Astrocyte of the spinal cord (primary cell): Measurements from ENCODE around the gene MED28.

ENCODE experiments used
- DNase-seq: peaks from one replicate; pipeline ENCODE4 v3.0.0; 2011; ENCODE audit warnings: low read depth, low spot score
- H3K4me3 ChIP-seq: 2 replicates; pipeline ENCODE4 v1.5.1; 2011; ENCODE audit warnings: low read depth, mild to moderate bottlenecking, low read length, moderate library complexity
- in situ Hi-C: cut with HindIII; loops from 2 replicates; pipeline ENCODE4 v1.10.0; 2017; ENCODE audit warnings: low sequenced_read_pairs
- TF ChIP-seq, protein P1 (sequence below): IDR thresholded peaks from 2 replicates; pipeline ENCODE4 v1.5.1; 2012; ENCODE audit warnings: low read depth, mild to moderate bottlenecking, low read length, inconsistent platforms

MED28 gene

DNA sequence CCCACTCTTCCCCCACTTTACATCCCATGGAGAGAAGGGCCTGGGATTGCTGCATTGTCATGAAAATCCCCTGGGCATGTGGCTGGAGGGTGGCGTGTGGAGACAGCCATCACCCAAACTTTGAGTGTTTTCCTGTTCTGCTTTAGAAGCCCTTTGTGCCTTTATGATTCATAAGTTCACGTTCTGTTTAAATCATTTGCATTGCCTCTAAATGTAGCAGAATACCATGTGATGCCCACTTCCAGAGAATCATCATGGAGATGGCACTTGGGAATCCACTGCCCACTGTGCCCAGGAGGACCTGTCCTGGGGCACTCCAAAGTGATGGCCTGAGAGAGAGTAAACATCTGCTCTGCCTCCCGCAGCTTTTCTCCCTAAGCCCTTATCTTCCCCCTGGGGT is 52.8 kb downstream of the MED28 start:
- in situ Hi-C loops = no loop called here
- TF ChIP-seq, protein P1, sequence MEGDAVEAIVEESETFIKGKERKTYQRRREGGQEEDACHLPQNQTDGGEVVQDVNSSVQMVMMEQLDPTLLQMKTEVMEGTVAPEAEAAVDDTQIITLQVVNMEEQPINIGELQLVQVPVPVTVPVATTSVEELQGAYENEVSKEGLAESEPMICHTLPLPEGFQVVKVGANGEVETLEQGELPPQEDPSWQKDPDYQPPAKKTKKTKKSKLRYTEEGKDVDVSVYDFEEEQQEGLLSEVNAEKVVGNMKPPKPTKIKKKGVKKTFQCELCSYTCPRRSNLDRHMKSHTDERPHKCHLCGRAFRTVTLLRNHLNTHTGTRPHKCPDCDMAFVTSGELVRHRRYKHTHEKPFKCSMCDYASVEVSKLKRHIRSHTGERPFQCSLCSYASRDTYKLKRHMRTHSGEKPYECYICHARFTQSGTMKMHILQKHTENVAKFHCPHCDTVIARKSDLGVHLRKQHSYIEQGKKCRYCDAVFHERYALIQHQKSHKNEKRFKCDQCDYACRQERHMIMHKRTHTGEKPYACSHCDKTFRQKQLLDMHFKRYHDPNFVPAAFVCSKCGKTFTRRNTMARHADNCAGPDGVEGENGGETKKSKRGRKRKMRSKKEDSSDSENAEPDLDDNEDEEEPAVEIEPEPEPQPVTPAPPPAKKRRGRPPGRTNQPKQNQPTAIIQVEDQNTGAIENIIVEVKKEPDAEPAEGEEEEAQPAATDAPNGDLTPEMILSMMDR = no peak
- DNase-seq = no peak
- H3K4me3 ChIP-seq = no peak overlapping the region

DNA sequence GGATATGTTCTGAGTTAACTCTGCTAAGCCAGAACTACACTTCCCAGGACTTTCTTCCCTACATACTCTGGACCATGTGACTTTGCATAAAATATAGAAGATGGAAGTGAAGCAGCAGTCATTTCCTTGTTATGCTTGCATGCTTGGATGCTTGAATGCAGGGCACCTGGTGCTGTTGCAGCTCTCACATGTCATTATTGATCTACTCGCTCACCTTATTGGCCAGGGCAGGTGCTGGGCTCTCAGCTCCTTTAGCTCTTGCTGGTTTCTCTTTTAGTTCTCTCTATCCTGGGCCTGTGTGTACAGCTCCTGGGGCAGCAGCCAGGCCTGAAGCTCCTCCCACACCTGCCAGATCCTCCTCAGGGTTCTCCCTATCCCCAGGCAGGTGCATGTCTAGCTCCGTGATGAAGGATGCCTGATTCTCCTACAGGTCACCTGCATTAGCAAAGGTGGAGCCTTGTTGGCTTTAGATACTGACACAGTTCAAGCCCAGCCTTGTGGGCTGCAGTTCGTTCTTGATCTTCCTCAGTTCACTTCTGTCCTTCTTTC is 53.3 kb downstream of the MED28 start:
- TF ChIP-seq, protein P1 = no peak
- no peak for DNase-seq
- in situ Hi-C loops = no loop called here
- H3K4me3 ChIP-seq = no peak overlapping the region

DNA sequence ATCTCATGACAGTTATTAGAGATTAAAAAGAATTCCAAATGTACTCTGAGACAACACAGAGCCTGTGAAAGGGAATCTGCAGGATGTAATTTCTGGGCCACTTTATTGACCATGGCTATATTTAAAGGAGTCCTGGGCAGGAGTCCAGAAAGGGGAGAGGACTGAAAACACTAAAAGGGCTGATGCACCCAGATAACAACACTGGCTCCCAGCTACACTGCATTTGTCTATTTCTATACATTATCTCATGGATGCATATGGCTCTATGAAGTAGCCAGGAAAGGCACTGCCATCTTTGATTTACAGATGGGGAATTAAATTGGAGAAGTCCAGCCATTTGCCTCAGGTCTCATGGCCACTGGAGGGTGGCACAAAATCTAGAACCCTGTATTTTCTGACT is 56.0 kb downstream of the MED28 start:
- DNase-seq = no peak
- in situ Hi-C loops = no loop called here
- TF ChIP-seq, protein P1 = no peak
- no peak overlapping the region for H3K4me3 ChIP-seq

DNA sequence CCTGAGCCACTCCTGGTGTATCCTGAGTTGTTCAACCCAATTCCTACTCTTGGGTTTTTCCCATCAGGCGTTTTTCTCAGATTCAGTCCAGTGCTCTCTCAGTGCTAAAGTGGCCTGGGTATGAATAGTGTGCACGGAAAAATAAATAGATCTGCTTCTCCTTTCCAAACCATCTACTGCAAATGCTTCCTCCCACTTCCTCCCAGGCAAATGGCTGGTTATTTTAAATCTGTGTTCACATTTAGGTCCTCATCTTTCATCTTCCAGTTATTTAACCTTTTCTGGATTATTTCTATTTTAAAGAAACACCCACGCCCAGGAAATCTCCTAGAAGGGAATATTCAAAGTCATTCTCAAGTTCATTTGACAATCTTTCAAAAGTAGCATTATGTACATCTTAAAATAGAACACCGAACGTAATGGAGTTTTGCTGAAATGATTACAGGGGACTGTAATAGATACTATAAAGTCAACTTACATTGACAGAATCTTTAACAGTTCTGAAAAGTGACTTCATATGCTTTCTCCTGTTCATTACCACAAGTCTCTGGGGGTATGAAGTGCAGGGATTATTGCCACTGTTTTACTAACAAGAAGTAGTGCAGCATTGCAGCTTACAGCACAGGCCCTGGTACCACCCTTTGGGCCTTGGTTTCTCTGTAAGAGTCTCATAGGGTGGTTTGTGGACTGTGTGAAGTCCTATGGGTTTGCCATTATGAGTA is 66.3 kb downstream of the MED28 start:
- DNase-seq = no peak
- in situ Hi-C loops = no loop called here
- TF ChIP-seq, protein P1 = no peak
- no peak overlapping the region for H3K4me3 ChIP-seq

DNA sequence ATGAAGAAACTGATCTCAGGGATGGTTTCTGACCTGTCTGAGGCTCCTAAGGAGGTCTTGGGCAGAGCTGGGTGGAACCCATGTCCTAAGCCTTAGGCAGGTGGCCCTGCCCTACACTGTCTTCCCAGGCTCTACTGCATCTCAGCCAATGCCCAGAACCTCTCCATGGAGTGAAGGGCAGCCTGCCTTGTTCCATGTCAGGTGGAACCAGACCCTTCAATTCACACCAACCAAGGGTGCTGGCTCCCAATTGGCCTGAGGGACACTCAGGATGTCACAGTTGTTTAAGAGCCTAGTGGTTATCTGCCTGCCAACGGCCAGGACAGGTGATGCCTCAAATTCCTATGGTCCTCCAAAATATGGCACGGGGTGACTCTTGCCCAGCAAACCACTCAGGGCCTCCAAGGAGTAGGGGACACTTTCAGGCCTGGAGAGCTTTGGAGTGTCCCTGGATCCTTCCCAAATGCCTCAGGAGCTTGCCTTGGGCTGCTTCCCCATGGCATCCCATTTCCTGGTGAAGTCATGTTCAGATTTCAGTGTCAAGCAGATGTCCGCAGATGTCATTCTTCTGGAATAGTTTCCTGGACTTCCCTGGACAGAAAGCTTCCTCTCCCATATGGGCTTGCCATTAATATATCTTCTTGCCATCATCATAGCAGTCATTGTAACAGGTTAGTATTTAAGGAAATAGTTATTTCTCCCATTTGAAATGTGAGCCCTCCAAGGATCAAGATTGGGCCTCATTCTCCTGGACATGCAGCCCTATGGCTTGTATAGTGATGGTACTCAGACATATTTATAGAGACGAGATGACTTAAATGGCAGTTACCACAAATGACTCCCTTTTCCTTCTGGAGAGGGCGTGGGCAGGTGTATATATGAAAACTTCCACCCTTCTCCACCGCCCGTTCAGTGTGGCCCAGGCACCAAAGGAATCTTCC is 67.1 kb downstream of the MED28 start:
- TF ChIP-seq, protein P1 = no peak
- no peak overlapping the region for H3K4me3 ChIP-seq
- no peak for DNase-seq
- in situ Hi-C loops = no loop called here

DNA sequence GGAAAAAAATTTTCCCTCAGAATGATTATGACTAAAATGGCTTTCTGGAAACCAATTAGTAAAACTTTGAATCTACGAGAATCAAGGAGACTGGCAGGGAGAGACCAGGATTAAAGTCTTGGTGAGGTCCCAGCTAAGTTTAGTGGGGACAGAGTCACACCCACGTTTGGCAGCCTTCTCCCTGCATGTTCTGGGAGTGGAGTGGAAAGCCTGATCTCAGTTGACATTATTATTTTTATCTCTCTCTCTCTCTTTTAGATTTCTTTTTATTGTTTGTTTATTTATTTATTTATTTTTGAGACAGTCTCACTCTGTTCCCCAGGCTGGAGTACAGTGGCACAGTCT is 67.8 kb downstream of the MED28 start:
- in situ Hi-C loops = no loop called here
- no peak overlapping the region for H3K4me3 ChIP-seq
- DNase-seq = no peak
- TF ChIP-seq, protein P1 = no peak
